Suprapubic skin (tissue), 4 donors: Measurements from ENCODE around the gene LRMDA. TPM values are rescaled to one million over a fixed set of nuclear protein-coding genes. Genes with fewer than 3 reads are reported as not detected.

Source experiments
- DNase-seq, 2 donors: peaks; one replicate each; pipeline ENCODE4 v3.0.0-alpha.2; 2019; ENCODE audit warnings: low spot score in 2 of 2
- H3K27ac ChIP-seq: fragments of 200-600 bp; sonication (generic); one replicate; pipeline ENCODE4 v1.5.1; 2019
- H3K27me3 ChIP-seq: fragments of 200-600 bp; sonication (generic); one replicate; pipeline ENCODE4 v1.5.1; 2019
- H3K36me3 ChIP-seq: fragments of 200-600 bp; sonication (generic); one replicate; pipeline ENCODE4 v1.5.1; 2019
- H3K4me1 ChIP-seq: fragments of 200-600 bp; sonication (generic); one replicate; pipeline ENCODE4 v1.5.1; 2019
- H3K4me3 ChIP-seq: fragments of 200-600 bp; sonication (generic); one replicate; pipeline ENCODE4 v1.5.1; 2019; ENCODE audit warnings: mild to moderate bottlenecking
- H3K9me3 ChIP-seq: fragments of 200-600 bp; sonication (generic); one replicate; pipeline ENCODE4 v1.5.1; 2019
- CTCF ChIP-seq, 2 donors: fragments of 200-600 bp in 1 of 2; fragments of 450-650 bp in 1 of 2; sonication (generic) in 1 of 2; IDR thresholded peaks; one replicate each; pipeline ENCODE4 v1.5.1; 2016 to 2019; ENCODE audit warnings: antibody characterized with exemption in 2 of 2, mild to moderate bottlenecking in 1 of 2, moderate library complexity in 1 of 2
- EP300 ChIP-seq: sonication (generic); formaldehyde crosslinking; IDR thresholded peaks from one replicate; pipeline ENCODE4 v1.6.1; 2017; ENCODE audit warnings: antibody characterized with exemption
- POLR2A ChIP-seq, 2 donors: fragments of 450-650 bp; IDR thresholded peaks; one replicate each; pipeline ENCODE4 v1.6.1; 2017; ENCODE audit warnings: antibody characterized with exemption in 2 of 2, mild to moderate bottlenecking in 2 of 2, moderate library complexity in 2 of 2
- POLR2AphosphoS5 ChIP-seq, 3 donors: sonication (generic); formaldehyde crosslinking; IDR thresholded peaks; one replicate each; pipeline ENCODE4 v1.6.1; 2017; ENCODE audit warnings: antibody characterized with exemption in 3 of 3
- WGBS: methylation state at CpG from one replicate; pipeline ENCODE4 v1.1.5; 2018; 5-methylcytosine and 5-hydroxymethylcytosine counted together
- total RNA-seq, 4 donors: library from RNA; depleted of rRNA; stranded (reverse); fragments of >200 nt; gene quantifications; one replicate each; pipeline ENCODE4 v1.1.0, GENCODE V29; 2016

Gene LRMDA
- total RNA-seq, 4 donors from 2014 or later = 0.10 to 2.9 (median 1.9) TPM; not detected in 1

DNA sequence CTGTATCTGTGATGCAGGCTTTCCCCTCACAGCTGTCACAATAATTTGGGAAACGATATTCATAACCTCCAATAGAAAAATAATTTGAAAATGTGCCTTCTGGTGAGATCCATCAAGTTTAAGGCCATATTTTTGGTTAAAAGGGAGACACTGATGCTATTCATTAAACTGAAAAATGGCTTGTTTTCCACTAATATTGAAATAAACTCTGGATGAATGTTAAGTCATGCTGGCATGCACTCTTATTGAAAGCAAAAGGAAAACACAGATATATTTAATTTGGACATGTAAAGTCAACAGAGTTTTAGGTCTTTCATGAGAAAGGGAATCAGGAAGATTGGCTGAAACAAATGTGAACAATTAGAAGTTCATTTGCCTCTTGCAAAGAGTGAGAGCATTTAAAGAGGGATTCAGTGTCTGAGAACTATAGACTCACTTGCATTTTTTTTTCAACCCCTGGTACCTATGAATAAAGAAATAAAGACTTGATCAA, 879.2 kb downstream of the LRMDA start:
- no peak overlapping the region for H3K27ac ChIP-seq
- no peak for TF ChIP-seq POLR2AphosphoS5 (IDR thresholded peaks at IDR 0.05)
- TF ChIP-seq CTCF (IDR thresholded peaks at IDR 0.05) = no peak
- no peak for TF ChIP-seq EP300
- no peak for TF ChIP-seq POLR2A (IDR thresholded peaks at IDR 0.05)
- 56% methylated on average over 1 of the region's 1 CpG for WGBS
- H3K4me3 ChIP-seq = no peak overlapping the region
- peaks cover 9% of the 10 kb centered on the region for H3K4me1 ChIP-seq
- DNase-seq = no peak
- H3K36me3 ChIP-seq = no peaks in the 10 kb centered on the region
- no peaks in the 10 kb centered on the region for H3K9me3 ChIP-seq
- H3K27me3 ChIP-seq = no peaks in the 10 kb centered on the region

GRCh38 chr10:76311752-76312636, 880.6 kb downstream of the LRMDA start:
- Histone ChIP-seq H3K4me3 (no peak overlapping the region), H3K36me3 (no peaks in the 10 kb centered on the region), H3K9me3 (no peaks in the 10 kb centered on the region), H3K4me1 (peaks cover 9% of the 10 kb centered on the region), H3K27ac (no peak overlapping the region), H3K27me3 (no peaks in the 10 kb centered on the region)
- no peak for DNase-seq
- TF ChIP-seq CTCF (IDR thresholded peaks at IDR 0.05) (peak in 1 of 2 donors; percentile 32), POLR2AphosphoS5 (IDR thresholded peaks at IDR 0.05) (peak in 1 of 3 donors; percentile 27), EP300 (no peak), POLR2A (IDR thresholded peaks at IDR 0.05) (no peak)
- 62% methylated on average over 4 of the region's 4 CpGs for WGBS

GRCh38 chr10:76315240-76315639, 883.8 kb downstream of the LRMDA start:
- 89% methylated on average over 5 of the region's 14 CpGs for WGBS
- Histone ChIP-seq H3K27ac (no peak overlapping the region), H3K4me3 (no peak overlapping the region), H3K36me3 (no peaks in the 10 kb centered on the region), H3K4me1 (peaks cover 3% of the 10 kb centered on the region), H3K9me3 (no peaks in the 10 kb centered on the region), H3K27me3 (no peaks in the 10 kb centered on the region)
- DNase-seq = no peak
- no peak for TF ChIP-seq EP300
- no peak for TF ChIP-seq POLR2AphosphoS5 (IDR thresholded peaks at IDR 0.05)
- TF ChIP-seq POLR2A (IDR thresholded peaks at IDR 0.05) = no peak
- no peak for TF ChIP-seq CTCF (IDR thresholded peaks at IDR 0.05)

GRCh38 chr10:76316234-76316633, 884.8 kb downstream of the LRMDA start:
- Histone ChIP-seq H3K27me3 (no peaks in the 10 kb centered on the region), H3K36me3 (no peaks in the 10 kb centered on the region), H3K4me3 (no peak overlapping the region), H3K4me1 (peaks cover under 1% of the 10 kb centered on the region), H3K9me3 (no peaks in the 10 kb centered on the region), H3K27ac (no peak overlapping the region)
- TF ChIP-seq EP300 = no peak
- no peak for TF ChIP-seq POLR2A (IDR thresholded peaks at IDR 0.05)
- TF ChIP-seq POLR2AphosphoS5 (IDR thresholded peaks at IDR 0.05) = no peak
- no peak for TF ChIP-seq CTCF (IDR thresholded peaks at IDR 0.05)
- 100% methylated on average over 2 of the region's 12 CpGs for WGBS
- no peak for DNase-seq

DNA sequence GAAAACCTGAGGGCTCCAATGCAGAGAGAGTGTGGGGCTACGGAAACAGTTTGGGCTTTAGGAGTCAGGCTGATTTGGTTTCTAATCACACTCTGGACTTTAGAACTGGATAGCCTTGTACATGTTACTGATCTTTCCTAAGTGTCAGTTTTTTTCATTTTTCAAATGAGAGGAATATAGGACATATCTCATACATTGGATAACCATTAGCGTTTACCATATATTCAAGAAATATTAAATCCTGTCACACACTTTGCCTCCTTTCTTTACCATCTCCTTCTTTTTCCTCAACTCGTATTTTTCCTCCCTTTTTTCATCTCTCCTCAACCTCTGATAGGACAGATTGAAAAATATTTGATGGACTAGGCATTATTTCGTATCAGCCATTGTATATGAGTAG, 885.7 kb downstream of the LRMDA start:
- Histone ChIP-seq H3K36me3 (no peaks in the 10 kb centered on the region), H3K4me1 (no peaks in the 10 kb centered on the region), H3K4me3 (no peak overlapping the region), H3K27me3 (no peaks in the 10 kb centered on the region), H3K9me3 (no peaks in the 10 kb centered on the region), H3K27ac (no peak overlapping the region)
- WGBS = 86% methylated on average over 4 of the region's 4 CpGs
- DNase-seq = no peak
- TF ChIP-seq POLR2A (IDR thresholded peaks at IDR 0.05) = no peak
- TF ChIP-seq CTCF (IDR thresholded peaks at IDR 0.05) = no peak
- no peak for TF ChIP-seq EP300
- TF ChIP-seq POLR2AphosphoS5 (IDR thresholded peaks at IDR 0.05) = no peak
